ENCODE results near the gene TMEM51. TPM values are rescaled to one million over a fixed set of nuclear protein-coding genes. Genes with fewer than 3 reads are reported as not detected.

Gene TMEM51
- total RNA-seq, 1 experiment from 2014 or later, result 47.6 TPM

DNA sequence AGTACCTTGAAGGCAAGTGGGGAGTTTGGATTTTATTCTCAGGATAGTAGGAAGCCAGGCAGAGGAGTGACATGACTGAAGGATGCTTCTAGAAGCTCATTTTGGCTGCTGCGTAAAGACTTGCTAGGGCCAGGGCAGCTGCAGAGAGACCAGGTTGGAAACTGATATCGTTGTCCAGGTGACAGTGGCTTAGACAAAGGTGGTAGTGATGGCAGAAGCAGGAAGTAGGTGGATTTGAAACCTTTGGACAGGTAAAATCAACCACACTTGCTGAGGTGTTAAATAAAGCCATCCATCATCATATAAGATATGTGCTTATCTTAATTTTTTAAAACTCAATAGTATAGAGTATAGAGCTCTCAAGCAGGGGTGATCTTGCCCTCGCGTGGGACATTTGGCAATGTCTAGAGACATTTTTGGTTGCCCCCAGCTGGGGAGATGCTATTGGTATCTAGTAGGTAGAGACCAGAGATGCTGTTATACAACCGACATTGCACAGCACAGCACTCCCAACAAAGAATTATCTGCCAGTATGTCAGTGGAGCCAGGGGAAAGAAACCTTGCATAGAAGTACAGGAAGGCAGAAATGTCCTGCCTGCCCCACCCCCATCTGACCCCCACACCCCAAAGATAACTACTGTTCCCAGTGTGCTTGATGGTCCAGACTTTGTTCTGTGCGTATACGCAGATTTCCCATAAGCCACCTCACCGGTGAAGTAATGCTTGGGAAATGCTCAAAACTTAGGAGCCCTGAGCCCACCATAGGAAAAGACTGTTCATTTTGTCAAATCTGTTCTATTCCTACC, 31.1 kb downstream of the TMEM51 start:
- Mint-ChIP-seq H3K36me3 (ENCODE audit: insufficient read depth, unreplicated experiment) (peaks cover 30% of the 10 kb centered on the region), H3K27ac (ENCODE audit: unreplicated experiment) (no peak overlapping the region), H3K4me1 (ENCODE audit: low read depth, unreplicated experiment) (peaks cover 74% of the 10 kb centered on the region), H3K9me3 (ENCODE audit: low read depth, unreplicated experiment) (no peaks in the 10 kb centered on the region), H3K27me3 (ENCODE audit: unreplicated experiment) (no peaks in the 10 kb centered on the region), H3K4me3 (ENCODE audit: low read depth, unreplicated experiment) (no peak overlapping the region)
- TF ChIP-seq, protein P1, sequence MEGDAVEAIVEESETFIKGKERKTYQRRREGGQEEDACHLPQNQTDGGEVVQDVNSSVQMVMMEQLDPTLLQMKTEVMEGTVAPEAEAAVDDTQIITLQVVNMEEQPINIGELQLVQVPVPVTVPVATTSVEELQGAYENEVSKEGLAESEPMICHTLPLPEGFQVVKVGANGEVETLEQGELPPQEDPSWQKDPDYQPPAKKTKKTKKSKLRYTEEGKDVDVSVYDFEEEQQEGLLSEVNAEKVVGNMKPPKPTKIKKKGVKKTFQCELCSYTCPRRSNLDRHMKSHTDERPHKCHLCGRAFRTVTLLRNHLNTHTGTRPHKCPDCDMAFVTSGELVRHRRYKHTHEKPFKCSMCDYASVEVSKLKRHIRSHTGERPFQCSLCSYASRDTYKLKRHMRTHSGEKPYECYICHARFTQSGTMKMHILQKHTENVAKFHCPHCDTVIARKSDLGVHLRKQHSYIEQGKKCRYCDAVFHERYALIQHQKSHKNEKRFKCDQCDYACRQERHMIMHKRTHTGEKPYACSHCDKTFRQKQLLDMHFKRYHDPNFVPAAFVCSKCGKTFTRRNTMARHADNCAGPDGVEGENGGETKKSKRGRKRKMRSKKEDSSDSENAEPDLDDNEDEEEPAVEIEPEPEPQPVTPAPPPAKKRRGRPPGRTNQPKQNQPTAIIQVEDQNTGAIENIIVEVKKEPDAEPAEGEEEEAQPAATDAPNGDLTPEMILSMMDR (IDR thresholded peaks at IDR 0.05; ENCODE audit: unreplicated experiment), result no peak
- no peak for DNase-seq
- no TSS peak for BruUV-seq (replicated peaks)
- CTCF ChIA-PET, result no interaction called here
- intact Hi-C loops (cut with micrococcal nuclease; ENCODE audit: unreplicated experiment), result no loop called here

DNA sequence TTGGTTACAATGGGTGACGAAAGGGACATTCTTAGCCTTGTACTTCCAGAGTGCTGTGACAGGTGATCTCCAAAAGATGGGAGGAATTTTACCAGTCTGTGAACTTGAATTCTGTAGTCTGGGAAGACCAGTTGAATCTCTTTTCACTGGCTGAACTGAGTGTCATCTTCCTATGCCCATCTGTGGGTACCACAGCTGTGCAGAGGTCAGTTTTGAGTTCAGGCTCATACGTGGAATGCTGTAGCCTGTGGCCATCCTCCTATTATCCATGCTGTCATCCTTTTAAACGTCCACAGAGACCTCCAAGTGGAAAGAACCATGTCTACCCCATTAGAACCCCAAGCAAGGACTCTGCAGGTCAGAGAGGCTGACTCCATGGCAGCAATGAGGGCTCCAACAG, 32.1 kb downstream of the TMEM51 start:
- H3K27me3 Mint-ChIP-seq (ENCODE audit: unreplicated experiment), result no peaks in the 10 kb centered on the region
- no peak for DNase-seq
- peaks cover 75% of the 10 kb centered on the region for H3K4me1 Mint-ChIP-seq (ENCODE audit: low read depth, unreplicated experiment)
- peaks cover 37% of the 10 kb centered on the region for H3K36me3 Mint-ChIP-seq (ENCODE audit: insufficient read depth, unreplicated experiment)
- peak overlapping the region; percentile 86 for H3K27ac Mint-ChIP-seq (ENCODE audit: unreplicated experiment)
- CTCF ChIA-PET, result no interaction called here
- BruUV-seq (replicated peaks), result no TSS peak
- intact Hi-C loops (cut with micrococcal nuclease; ENCODE audit: unreplicated experiment), result no loop called here
- H3K4me3 Mint-ChIP-seq (ENCODE audit: low read depth, unreplicated experiment), result no peak overlapping the region
- H3K9me3 Mint-ChIP-seq (ENCODE audit: low read depth, unreplicated experiment), result no peaks in the 10 kb centered on the region
- TF ChIP-seq, protein P1 (IDR thresholded peaks at IDR 0.05; ENCODE audit: unreplicated experiment), result no peak

DNA sequence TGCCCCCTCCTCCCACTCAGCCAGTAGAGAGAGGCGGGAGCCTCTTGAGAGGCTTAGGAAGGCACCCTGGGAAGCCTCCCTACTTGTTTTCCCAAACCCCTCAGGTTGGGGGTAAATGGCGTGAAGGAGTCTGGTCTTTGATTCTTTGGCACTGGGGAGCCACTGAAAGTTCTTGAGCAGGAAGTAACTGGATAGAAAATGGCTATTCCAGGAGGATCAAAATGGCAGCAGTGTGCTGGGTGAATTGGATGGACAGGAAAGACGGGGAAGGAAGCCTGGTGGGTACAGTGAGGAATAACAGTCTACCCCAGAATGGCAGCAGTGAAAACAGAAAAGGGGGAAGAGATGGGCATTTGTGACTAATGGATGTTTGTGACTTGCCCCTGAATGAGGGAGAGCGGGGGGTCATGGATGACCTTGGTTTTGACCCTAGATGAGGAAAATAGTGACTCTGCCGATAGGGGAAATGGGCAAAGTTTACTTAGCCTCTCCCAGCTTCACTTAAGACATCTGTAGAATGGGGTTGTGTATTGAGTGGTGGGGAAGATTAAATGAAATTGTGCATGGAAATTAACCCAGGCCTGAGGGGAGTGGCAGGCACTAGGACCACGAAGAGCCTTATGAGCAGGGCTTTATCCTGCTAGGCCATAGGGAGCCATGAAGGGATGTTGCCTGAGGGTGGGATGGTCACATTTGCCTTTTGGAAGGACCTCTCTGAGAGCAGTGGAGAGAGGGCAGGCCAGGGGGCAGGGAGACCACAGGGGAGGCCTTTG, 32.7 kb downstream of the TMEM51 start:
- Mint-ChIP-seq H3K27me3 (ENCODE audit: unreplicated experiment) (no peaks in the 10 kb centered on the region), H3K9me3 (ENCODE audit: low read depth, unreplicated experiment) (no peaks in the 10 kb centered on the region), H3K4me1 (ENCODE audit: low read depth, unreplicated experiment) (peaks cover 72% of the 10 kb centered on the region), H3K27ac (ENCODE audit: unreplicated experiment) (peak overlapping the region; percentile 86), H3K36me3 (ENCODE audit: insufficient read depth, unreplicated experiment) (peaks cover 42% of the 10 kb centered on the region), H3K4me3 (ENCODE audit: low read depth, unreplicated experiment) (no peak overlapping the region)
- DNase-seq, result no peak
- CTCF ChIA-PET, result interaction anchor here (0.6 kb wide), 1 partner anchor 143 kb away, joined by 5 read pairs; no protein-coding TSS in a partner anchor
- intact Hi-C loops (cut with micrococcal nuclease; ENCODE audit: unreplicated experiment), result no loop called here
- TF ChIP-seq, protein P1 (IDR thresholded peaks at IDR 0.05; ENCODE audit: unreplicated experiment), result no peak
- no TSS peak for BruUV-seq (replicated peaks)

DNA sequence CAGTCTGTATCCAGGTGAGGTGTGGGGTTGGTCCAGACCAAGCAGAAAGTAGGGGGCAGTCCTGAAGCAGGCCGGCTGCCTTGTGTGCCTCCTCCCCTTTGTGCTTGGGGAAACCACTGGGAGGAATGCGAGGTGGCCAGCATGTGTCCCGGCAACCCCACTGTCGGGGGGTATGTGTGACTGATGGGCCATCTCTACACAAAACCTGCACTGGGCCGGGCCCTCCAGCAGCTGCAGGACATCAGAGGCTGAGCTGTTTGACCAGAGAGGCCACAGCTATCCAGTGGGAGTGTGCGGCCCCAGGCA, 33.3 kb downstream of the TMEM51 start:
- no peak overlapping the region for H3K4me3 Mint-ChIP-seq (ENCODE audit: low read depth, unreplicated experiment)
- no peaks in the 10 kb centered on the region for H3K9me3 Mint-ChIP-seq (ENCODE audit: low read depth, unreplicated experiment)
- H3K27me3 Mint-ChIP-seq (ENCODE audit: unreplicated experiment), result no peaks in the 10 kb centered on the region
- no peak for DNase-seq
- no TSS peak for BruUV-seq (replicated peaks)
- CTCF ChIA-PET, result interaction anchor here (0.6 kb wide), 1 partner anchor 143 kb away, joined by 5 read pairs; no protein-coding TSS in a partner anchor
- peak overlapping the region; percentile 86 for H3K27ac Mint-ChIP-seq (ENCODE audit: unreplicated experiment)
- peaks cover 44% of the 10 kb centered on the region for H3K36me3 Mint-ChIP-seq (ENCODE audit: insufficient read depth, unreplicated experiment)
- intact Hi-C loops (cut with micrococcal nuclease; ENCODE audit: unreplicated experiment), result no loop called here
- TF ChIP-seq, protein P1 (IDR thresholded peaks at IDR 0.05; ENCODE audit: unreplicated experiment), result no peak
- peaks cover 75% of the 10 kb centered on the region for H3K4me1 Mint-ChIP-seq (ENCODE audit: low read depth, unreplicated experiment)

All from Calu3 (cell line).